DMS53 (cell line): ENCODE results near the gene CEP70.
"Not testable (repeated sequence)": the region's sequence is repeated elsewhere in the genome, so short reads cannot be mapped to it uniquely, and the experiment has no call there.

Experiments used
- DNase-seq: peaks from one replicate; lab custom pipeline; 2025; lab: John Stamatoyannopoulos, UW

The CEP70 gene

GRCh38 chr3:138471481-138471880 lies 122.6 kb downstream of the CEP70 start:
- DNase-seq, result no peak

- no peak for DNase-seq
These were observed 123.4 kb downstream of the CEP70 start for GRCh38 chr3:138470687-138471086.

- DNase-seq, result peak; percentile 12
These were observed 124.2 kb downstream of the CEP70 start for GRCh38 chr3:138469874-138470273.

- no peak for DNase-seq
These were observed 125.2 kb downstream of the CEP70 start for GRCh38 chr3:138468886-138469285.

- no peak for DNase-seq
These were observed 125.6 kb downstream of the CEP70 start for GRCh38 chr3:138468451-138468850.

GRCh38 chr3:138467931-138468330 lies 126.1 kb downstream of the CEP70 start:
- no peak for DNase-seq

- DNase-seq, result peak; percentile 3
These were observed 128.1 kb downstream of the CEP70 start for GRCh38 chr3:138465925-138466324.

- no peak for DNase-seq
These were observed 128.6 kb downstream of the CEP70 start for GRCh38 chr3:138465451-138465850.

GRCh38 chr3:138464491-138464860 lies 129.6 kb downstream of the CEP70 start:
- no peak for DNase-seq

GRCh38 chr3:138463724-138464490 lies 130.2 kb downstream of the CEP70 start:
- DNase-seq, result no peak

GRCh38 chr3:138461896-138462295 lies 132.2 kb downstream of the CEP70 start:
- DNase-seq, result no peak

GRCh38 chr3:138461246-138461645 lies 132.8 kb downstream of the CEP70 start:
- no peak for DNase-seq

GRCh38 chr3:138460536-138461205 lies 133.4 kb downstream of the CEP70 start:
- DNase-seq, result no peak

GRCh38 chr3:138459619-138460535 lies 134.2 kb downstream of the CEP70 start:
- DNase-seq, result no peak

- DNase-seq, result no peak
These were observed 135.1 kb downstream of the CEP70 start for GRCh38 chr3:138458774-138459499.

GRCh38 chr3:138457863-138458735 lies 136.0 kb downstream of the CEP70 start:
- no peak for DNase-seq

GRCh38 chr3:138456961-138457862 lies 136.8 kb downstream of the CEP70 start:
- DNase-seq, result no peak

GRCh38 chr3:138455801-138456716 lies 138.0 kb downstream of the CEP70 start:
- no peak for DNase-seq

- not testable (repeated sequence) for DNase-seq
These were observed 140.1 kb downstream of the CEP70 start for GRCh38 chr3:138453940-138454339.
